ENCODE measurements around the gene GCNT4.

Gene GCNT4

GRCh38 chr5:75020016-75020656 is 32.2 kb downstream of the GCNT4 start:
- Histone ChIP-seq H3K4me1 (ENCODE audit: control insufficient read depth in 2 of 2, insufficient read depth in 2 of 2, low read length in 2 of 2) (peaks cover 2 to 6% of the 10 kb centered on the region in 2 donors), H3K27ac (ENCODE audit: low read depth in 2 of 2, low read length in 2 of 2) (no peak overlapping the region)

GRCh38 chr5:75018805-75019587 is 33.4 kb downstream of the GCNT4 start:
- Histone ChIP-seq H3K27me3 (ENCODE audit: control insufficient read depth in 2 of 2, insufficient read depth in 2 of 2, low read length in 2 of 2) (no peaks in the 10 kb centered on the region), H3K27ac (ENCODE audit: low read depth in 2 of 2, low read length in 2 of 2) (no peak overlapping the region), H3K4me3 (ENCODE audit: low read length in 2 of 2) (no peak overlapping the region), H3K36me3 (ENCODE audit: control insufficient read depth in 2 of 2, insufficient read depth in 2 of 2, low read length in 2 of 2) (no peaks in the 10 kb centered on the region), H3K9ac (ENCODE audit: low read depth in 1 of 2, low read length in 2 of 2) (no peak overlapping the region), H3K9me3 (ENCODE audit: control insufficient read depth in 2 of 2, low read length in 2 of 2) (no peaks in the 10 kb centered on the region), H3K4me1 (ENCODE audit: control insufficient read depth in 2 of 2, insufficient read depth in 2 of 2, low read length in 2 of 2) (peaks cover 2 to 4% of the 10 kb centered on the region in 2 donors)

More at GRCh38 chr5:75020016-75020656, 32.2 kb downstream of the GCNT4 start:
- Histone ChIP-seq H3K9me3 (ENCODE audit: control insufficient read depth in 2 of 2, low read length in 2 of 2) (no peaks in the 10 kb centered on the region), H3K4me3 (ENCODE audit: low read length in 2 of 2) (no peak overlapping the region), H3K9ac (ENCODE audit: low read depth in 1 of 2, low read length in 2 of 2) (no peak overlapping the region), H3K27me3 (ENCODE audit: control insufficient read depth in 2 of 2, insufficient read depth in 2 of 2, low read length in 2 of 2) (no peaks in the 10 kb centered on the region), H3K36me3 (ENCODE audit: control insufficient read depth in 2 of 2, insufficient read depth in 2 of 2, low read length in 2 of 2) (no peaks in the 10 kb centered on the region)

- Histone ChIP-seq H3K4me1 (ENCODE audit: control insufficient read depth in 2 of 2, insufficient read depth in 2 of 2, low read length in 2 of 2) (no peaks in the 10 kb centered on the region), H3K9ac (ENCODE audit: low read depth in 1 of 2, low read length in 2 of 2) (no peak overlapping the region), H3K27ac (ENCODE audit: low read depth in 2 of 2, low read length in 2 of 2) (no peak overlapping the region), H3K4me3 (ENCODE audit: low read length in 2 of 2) (no peak overlapping the region), H3K36me3 (ENCODE audit: control insufficient read depth in 2 of 2, insufficient read depth in 2 of 2, low read length in 2 of 2) (no peaks in the 10 kb centered on the region), H3K9me3 (ENCODE audit: control insufficient read depth in 2 of 2, low read length in 2 of 2) (no peaks in the 10 kb centered on the region), H3K27me3 (ENCODE audit: control insufficient read depth in 2 of 2, insufficient read depth in 2 of 2, low read length in 2 of 2) (no peaks in the 10 kb centered on the region)
These were observed 34.4 kb downstream of the GCNT4 start for GRCh38 chr5:75017971-75018370.

DNA sequence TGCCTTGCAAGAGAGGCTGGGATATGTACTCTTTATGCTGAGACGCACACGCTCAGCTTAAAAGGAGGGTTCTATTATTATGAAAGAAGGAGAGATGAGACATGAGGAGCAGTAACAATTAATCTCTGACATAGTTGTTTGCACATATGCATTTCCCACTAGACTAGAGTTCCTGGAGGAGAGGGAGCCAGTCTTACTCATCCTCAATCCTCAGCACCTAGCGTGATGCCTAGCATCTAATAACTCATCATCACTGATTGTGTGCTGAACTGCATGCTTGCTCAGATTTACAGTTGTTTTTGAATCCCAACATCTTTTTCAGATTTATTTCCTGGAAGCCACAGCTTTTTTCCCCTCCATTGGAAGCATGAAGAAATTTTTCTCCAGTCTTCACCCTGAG is 35.5 kb downstream of the GCNT4 start:
- H3K9me3 ChIP-seq (ENCODE audit: control insufficient read depth in 2 of 2, low read length in 2 of 2) = no peaks in the 10 kb centered on the region
- H3K9ac ChIP-seq (ENCODE audit: low read depth in 1 of 2, low read length in 2 of 2) = no peak overlapping the region
- no peaks in the 10 kb centered on the region for H3K4me1 ChIP-seq (ENCODE audit: control insufficient read depth in 2 of 2, insufficient read depth in 2 of 2, low read length in 2 of 2)
- no peak overlapping the region for H3K4me3 ChIP-seq (ENCODE audit: low read length in 2 of 2)
- no peak overlapping the region for H3K27ac ChIP-seq (ENCODE audit: low read depth in 2 of 2, low read length in 2 of 2)
- no peaks in the 10 kb centered on the region for H3K27me3 ChIP-seq (ENCODE audit: control insufficient read depth in 2 of 2, insufficient read depth in 2 of 2, low read length in 2 of 2)
- no peaks in the 10 kb centered on the region for H3K36me3 ChIP-seq (ENCODE audit: control insufficient read depth in 2 of 2, insufficient read depth in 2 of 2, low read length in 2 of 2)

DNA sequence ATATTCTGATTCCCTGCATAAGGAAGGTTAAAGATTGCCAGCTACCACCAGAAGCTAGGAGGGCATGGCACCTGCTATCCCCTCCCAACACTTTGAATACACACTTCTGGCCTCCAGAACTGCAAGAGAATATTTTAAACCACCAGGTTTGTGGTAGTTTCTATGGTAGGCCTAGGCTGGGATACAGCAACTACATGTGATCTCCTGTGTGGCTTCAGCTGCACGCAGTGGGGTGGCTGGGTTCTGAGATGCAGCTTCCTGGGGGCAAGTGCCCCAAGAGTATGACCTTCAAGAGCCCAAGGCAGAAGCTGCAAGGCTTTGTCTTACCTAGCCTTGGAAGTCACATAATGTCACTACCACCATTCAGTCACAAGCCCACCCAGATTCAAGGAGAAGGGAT is 39.6 kb downstream of the GCNT4 start:
- H3K36me3 ChIP-seq (ENCODE audit: control insufficient read depth in 2 of 2, insufficient read depth in 2 of 2, low read length in 2 of 2) = no peaks in the 10 kb centered on the region
- H3K9ac ChIP-seq (ENCODE audit: low read depth in 1 of 2, low read length in 2 of 2) = no peak overlapping the region
- no peak overlapping the region for H3K4me3 ChIP-seq (ENCODE audit: low read length in 2 of 2)

GRCh38 chr5:75010838-75011237 is 41.5 kb downstream of the GCNT4 start:
- peaks cover 0 to under 1% of the 10 kb centered on the region in 2 donors for H3K9me3 ChIP-seq (ENCODE audit: control insufficient read depth in 2 of 2, low read length in 2 of 2)
- no peaks in the 10 kb centered on the region for H3K27me3 ChIP-seq (ENCODE audit: control insufficient read depth in 2 of 2, insufficient read depth in 2 of 2, low read length in 2 of 2)
- no peak overlapping the region for H3K27ac ChIP-seq (ENCODE audit: low read depth in 2 of 2, low read length in 2 of 2)
- no peaks in the 10 kb centered on the region for H3K4me1 ChIP-seq (ENCODE audit: control insufficient read depth in 2 of 2, insufficient read depth in 2 of 2, low read length in 2 of 2)
- no peak overlapping the region for H3K9ac ChIP-seq (ENCODE audit: low read depth in 1 of 2, low read length in 2 of 2)
- no peaks in the 10 kb centered on the region for H3K36me3 ChIP-seq (ENCODE audit: control insufficient read depth in 2 of 2, insufficient read depth in 2 of 2, low read length in 2 of 2)
- H3K4me3 ChIP-seq (ENCODE audit: low read length in 2 of 2) = no peak overlapping the region

More for the DNA sequence above, 39.6 kb downstream of the GCNT4 start:
- Histone ChIP-seq H3K27ac (ENCODE audit: low read depth in 2 of 2, low read length in 2 of 2) (no peak overlapping the region), H3K9me3 (ENCODE audit: control insufficient read depth in 2 of 2, low read length in 2 of 2) (no peaks in the 10 kb centered on the region), H3K4me1 (ENCODE audit: control insufficient read depth in 2 of 2, insufficient read depth in 2 of 2, low read length in 2 of 2) (no peaks in the 10 kb centered on the region), H3K27me3 (ENCODE audit: control insufficient read depth in 2 of 2, insufficient read depth in 2 of 2, low read length in 2 of 2) (no peaks in the 10 kb centered on the region)

DNA sequence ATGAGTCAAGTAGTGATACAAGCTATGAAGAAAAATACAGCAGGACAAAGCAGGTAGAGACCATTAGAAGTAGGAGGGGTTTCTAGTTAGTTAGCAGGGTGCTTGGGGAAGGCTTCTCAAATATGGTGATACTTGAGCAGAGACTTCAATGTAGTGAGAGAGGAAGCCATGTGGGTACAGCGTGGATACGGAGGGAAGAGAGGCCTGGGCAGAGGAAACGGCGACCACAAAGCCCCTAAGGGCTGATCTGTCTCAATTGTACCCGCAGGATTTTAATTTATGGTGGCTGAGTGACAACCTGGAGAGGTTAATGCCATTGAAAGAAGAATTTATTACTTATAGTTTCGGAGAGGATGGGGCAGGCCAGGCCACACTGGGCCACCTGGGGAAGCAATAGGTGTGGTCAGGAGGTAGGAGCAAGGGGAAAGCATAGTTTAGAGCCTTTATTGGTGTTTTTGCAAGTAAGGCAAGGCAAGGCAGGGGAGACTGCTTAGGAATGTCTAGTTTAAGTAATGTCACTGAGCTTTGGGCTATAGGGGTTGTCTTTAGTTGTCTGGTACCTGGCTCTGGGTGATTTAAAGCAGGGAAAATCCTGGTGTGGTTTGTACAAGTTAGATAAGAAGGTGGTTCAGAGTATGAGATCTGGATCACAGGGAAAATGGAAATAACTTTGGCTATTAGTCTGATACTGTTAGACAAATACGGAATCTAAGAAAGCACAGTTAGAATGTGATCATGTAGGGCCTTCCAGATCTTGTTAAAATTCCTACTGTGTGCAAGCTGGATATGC is 42.6 kb downstream of the GCNT4 start:
- H3K4me3 ChIP-seq (ENCODE audit: low read length in 2 of 2) = no peak overlapping the region
- no peaks in the 10 kb centered on the region for H3K27me3 ChIP-seq (ENCODE audit: control insufficient read depth in 2 of 2, insufficient read depth in 2 of 2, low read length in 2 of 2)
- peaks cover 0 to 3% of the 10 kb centered on the region in 2 donors for H3K9me3 ChIP-seq (ENCODE audit: control insufficient read depth in 2 of 2, low read length in 2 of 2)
- H3K9ac ChIP-seq (ENCODE audit: low read depth in 1 of 2, low read length in 2 of 2) = no peak overlapping the region
- H3K4me1 ChIP-seq (ENCODE audit: control insufficient read depth in 2 of 2, insufficient read depth in 2 of 2, low read length in 2 of 2) = no peaks in the 10 kb centered on the region
- H3K27ac ChIP-seq (ENCODE audit: low read depth in 2 of 2, low read length in 2 of 2) = no peak overlapping the region
- H3K36me3 ChIP-seq (ENCODE audit: control insufficient read depth in 2 of 2, insufficient read depth in 2 of 2, low read length in 2 of 2) = no peaks in the 10 kb centered on the region

DNA sequence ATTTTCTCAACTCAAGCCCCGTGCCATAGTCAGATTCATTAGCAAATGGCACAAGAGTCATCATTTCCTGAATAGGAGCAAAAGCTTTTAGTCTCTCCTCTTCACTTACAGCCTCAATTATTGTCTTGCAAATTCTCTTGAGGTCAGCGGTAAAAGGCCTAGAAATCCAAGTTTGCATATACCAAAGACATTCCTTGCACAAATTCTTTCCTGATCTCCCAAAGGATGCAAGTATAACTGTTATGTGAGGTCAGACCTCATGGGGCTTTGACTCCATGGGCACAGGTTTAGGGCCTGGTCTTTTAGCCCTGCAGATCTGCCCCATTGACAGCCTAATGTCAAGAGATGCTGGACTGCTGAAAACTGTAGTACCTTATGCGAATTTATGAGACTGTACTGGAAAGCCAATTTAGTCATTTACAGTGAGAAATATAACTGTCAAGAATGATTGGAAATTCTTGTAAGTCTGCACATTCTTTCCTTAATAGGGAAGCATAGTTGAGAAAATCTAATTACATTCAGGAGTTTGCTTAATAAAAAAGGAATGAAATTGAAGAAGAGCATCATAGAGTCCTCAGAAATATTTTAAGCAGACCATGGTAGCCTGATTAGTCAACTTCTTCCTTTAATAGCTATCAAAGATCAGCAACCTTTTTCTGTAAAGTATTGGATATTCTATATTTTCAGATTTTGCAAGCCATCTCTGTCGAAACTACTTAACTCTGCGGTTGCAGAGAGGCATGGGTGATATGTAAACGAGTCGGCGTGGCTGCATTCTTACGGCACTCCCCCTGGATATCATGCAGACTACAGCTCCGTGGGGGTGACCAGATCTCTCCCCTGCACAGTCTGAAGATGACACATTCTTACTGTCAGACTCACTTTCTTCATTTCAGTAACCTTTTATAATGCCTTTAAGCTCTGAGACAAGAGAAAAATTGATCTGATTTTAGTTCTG is 45.2 kb downstream of the GCNT4 start:
- Histone ChIP-seq H3K9me3 (ENCODE audit: control insufficient read depth in 2 of 2, low read length in 2 of 2) (peaks cover 0 to 3% of the 10 kb centered on the region in 2 donors), H3K27ac (ENCODE audit: low read depth in 2 of 2, low read length in 2 of 2) (no peak overlapping the region), H3K4me3 (ENCODE audit: low read length in 2 of 2) (no peak overlapping the region), H3K36me3 (ENCODE audit: control insufficient read depth in 2 of 2, insufficient read depth in 2 of 2, low read length in 2 of 2) (no peaks in the 10 kb centered on the region), H3K9ac (ENCODE audit: low read depth in 1 of 2, low read length in 2 of 2) (no peak overlapping the region), H3K27me3 (ENCODE audit: control insufficient read depth in 2 of 2, insufficient read depth in 2 of 2, low read length in 2 of 2) (no peaks in the 10 kb centered on the region), H3K4me1 (ENCODE audit: control insufficient read depth in 2 of 2, insufficient read depth in 2 of 2, low read length in 2 of 2) (no peaks in the 10 kb centered on the region)

DNA sequence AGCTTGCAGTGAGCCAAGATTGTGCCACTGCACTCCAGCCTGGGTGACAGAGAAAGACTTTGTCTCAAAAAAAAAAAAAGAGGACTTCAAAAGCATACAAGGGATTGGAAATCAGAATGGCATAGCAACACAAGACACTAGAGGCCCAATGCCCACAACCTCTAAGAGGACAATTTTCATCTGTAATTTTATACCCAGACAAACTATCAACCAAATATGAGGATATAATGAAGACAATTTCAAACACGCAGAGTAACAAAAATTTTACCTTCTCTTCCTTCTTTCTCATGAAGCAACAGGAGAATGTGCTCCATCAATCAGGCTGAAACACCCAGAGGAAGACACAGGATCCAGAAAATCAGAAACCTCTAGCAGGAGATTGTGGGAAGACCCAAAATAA is 46.8 kb downstream of the GCNT4 start:
- H3K4me1 ChIP-seq (ENCODE audit: control insufficient read depth in 2 of 2, insufficient read depth in 2 of 2, low read length in 2 of 2) = no peaks in the 10 kb centered on the region
- no peak overlapping the region for H3K27ac ChIP-seq (ENCODE audit: low read depth in 2 of 2, low read length in 2 of 2)
- H3K4me3 ChIP-seq (ENCODE audit: low read length in 2 of 2) = no peak overlapping the region
- H3K9me3 ChIP-seq (ENCODE audit: control insufficient read depth in 2 of 2, low read length in 2 of 2) = peaks cover 0 to 3% of the 10 kb centered on the region in 2 donors
- no peaks in the 10 kb centered on the region for H3K27me3 ChIP-seq (ENCODE audit: control insufficient read depth in 2 of 2, insufficient read depth in 2 of 2, low read length in 2 of 2)
- no peaks in the 10 kb centered on the region for H3K36me3 ChIP-seq (ENCODE audit: control insufficient read depth in 2 of 2, insufficient read depth in 2 of 2, low read length in 2 of 2)
- H3K9ac ChIP-seq (ENCODE audit: low read depth in 1 of 2, low read length in 2 of 2) = no peak overlapping the region

Measured in mucosa of rectum (tissue), 2 donors.